Measurements from ENCODE around the gene MAU2. TPM values are rescaled to one million over a fixed set of nuclear protein-coding genes. Genes with fewer than 3 reads are reported as not detected.
A peak's percentile ranks its signal among the peaks of the same experiment; 100 is the strongest.

Gene MAU2
- total RNA-seq, 1 donor from 2014 or later, result 45.4 TPM

- Mint-ChIP-seq H3K4me3 (ENCODE audit: unreplicated experiment) (no peak overlapping the region), H3K9me3 (ENCODE audit: low read depth) (no peaks in the 10 kb centered on the region), H3K27ac (ENCODE audit: unreplicated experiment) (no peak overlapping the region), H3K4me1 (ENCODE audit: low read depth) (peaks cover 5% of the 10 kb centered on the region), H3K27me3 (ENCODE audit: low read depth) (no peaks in the 10 kb centered on the region), H3K36me3 (ENCODE audit: low read depth) (peaks cover 15% of the 10 kb centered on the region)
- no peak for TF ChIP-seq CTCF (IDR thresholded peaks at IDR 0.05)
- no peak for DNase-seq (ENCODE audit: low spot score)
Measured at GRCh38 chr19:19356901-19357566, 36.4 kb downstream of the MAU2 start.

- Mint-ChIP-seq H3K4me1 (ENCODE audit: low read depth) (peaks cover 10% of the 10 kb centered on the region), H3K36me3 (ENCODE audit: low read depth) (peaks cover 4% of the 10 kb centered on the region), H3K27ac (ENCODE audit: unreplicated experiment) (peak overlapping the region; percentile 8), H3K27me3 (ENCODE audit: low read depth) (no peaks in the 10 kb centered on the region), H3K9me3 (ENCODE audit: low read depth) (no peaks in the 10 kb centered on the region), H3K4me3 (ENCODE audit: unreplicated experiment) (no peak overlapping the region)
- peak; percentile 87 for TF ChIP-seq CTCF (IDR thresholded peaks at IDR 0.05)
- no peak for DNase-seq (ENCODE audit: low spot score)
Measured at GRCh38 chr19:19361075-19361594, 40.5 kb downstream of the MAU2 start.

GRCh38 chr19:19362075-19362474 is 41.4 kb downstream of the MAU2 start:
- Mint-ChIP-seq H3K4me1 (ENCODE audit: low read depth) (peaks cover 14% of the 10 kb centered on the region), H3K27ac (ENCODE audit: unreplicated experiment) (peak overlapping the region; percentile 45), H3K9me3 (ENCODE audit: low read depth) (no peaks in the 10 kb centered on the region), H3K4me3 (ENCODE audit: unreplicated experiment) (no peak overlapping the region), H3K36me3 (ENCODE audit: low read depth) (peaks cover 3% of the 10 kb centered on the region), H3K27me3 (ENCODE audit: low read depth) (no peaks in the 10 kb centered on the region)
- no peak for DNase-seq (ENCODE audit: low spot score)
- no peak for TF ChIP-seq CTCF (IDR thresholded peaks at IDR 0.05)

- TF ChIP-seq CTCF (IDR thresholded peaks at IDR 0.05), result peak; percentile 96
- no peak overlapping the region for H3K4me3 Mint-ChIP-seq (ENCODE audit: unreplicated experiment)
- peaks cover 9% of the 10 kb centered on the region for H3K4me1 Mint-ChIP-seq (ENCODE audit: low read depth)
- H3K27ac Mint-ChIP-seq (ENCODE audit: unreplicated experiment), result no peak overlapping the region
- no peak for DNase-seq (ENCODE audit: low spot score)
- H3K9me3 Mint-ChIP-seq (ENCODE audit: low read depth), result no peaks in the 10 kb centered on the region
- no peaks in the 10 kb centered on the region for H3K27me3 Mint-ChIP-seq (ENCODE audit: low read depth)
- no peaks in the 10 kb centered on the region for H3K36me3 Mint-ChIP-seq (ENCODE audit: low read depth)
Measured at GRCh38 chr19:19366434-19367396, 46.1 kb downstream of the MAU2 start.

GRCh38 chr19:19368087-19368486 is 47.5 kb downstream of the MAU2 start:
- DNase-seq (ENCODE audit: low spot score), result no peak

More at GRCh38 chr19:19368087-19368486, 47.5 kb downstream of the MAU2 start:
- Mint-ChIP-seq H3K4me1 (ENCODE audit: low read depth) (peaks cover 13% of the 10 kb centered on the region), H3K27me3 (ENCODE audit: low read depth) (no peaks in the 10 kb centered on the region), H3K27ac (ENCODE audit: unreplicated experiment) (no peak overlapping the region), H3K9me3 (ENCODE audit: low read depth) (no peaks in the 10 kb centered on the region), H3K4me3 (ENCODE audit: unreplicated experiment) (no peak overlapping the region), H3K36me3 (ENCODE audit: low read depth) (no peaks in the 10 kb centered on the region)
- TF ChIP-seq CTCF (IDR thresholded peaks at IDR 0.05), result no peak
